Glutamatergic neuron (in vitro differentiated cells): ENCODE data around the gene PNCK. TPM values are rescaled to one million over a fixed set of nuclear protein-coding genes. Genes with fewer than 3 reads are reported as not detected.
"Not testable (repeated sequence)": the region's sequence is repeated elsewhere in the genome, so short reads cannot be mapped to it uniquely, and the experiment has no call there.

Source experiments
- DNase-seq: peaks from one replicate; pipeline ENCODE4 v3.0.0; 2022
- H3K27ac Mint-ChIP-seq: one replicate; pipeline ENCODE4 v1.8.0; 2020; ENCODE audit warnings: mild to moderate bottlenecking, mixed read lengths, inconsistent platforms; ENCODE audit not compliant: unreplicated experiment
- H3K27me3 Mint-ChIP-seq: one replicate; pipeline ENCODE4 v1.8.0; 2020; ENCODE audit warnings: mild to moderate bottlenecking, moderate library complexity, mixed read lengths, inconsistent platforms; ENCODE audit not compliant: unreplicated experiment
- H3K36me3 Mint-ChIP-seq: one replicate; pipeline ENCODE4 v1.8.0; 2020; ENCODE audit warnings: mild to moderate bottlenecking, mixed read lengths, inconsistent platforms; ENCODE audit not compliant: unreplicated experiment
- H3K4me1 Mint-ChIP-seq: one replicate; pipeline ENCODE4 v1.8.0; 2020; ENCODE audit warnings: mild to moderate bottlenecking, low read depth, mixed read lengths, inconsistent platforms; ENCODE audit not compliant: unreplicated experiment
- H3K4me3 Mint-ChIP-seq: one replicate; pipeline ENCODE4 v1.8.0; 2020; ENCODE audit warnings: mild to moderate bottlenecking, mixed read lengths, inconsistent platforms; ENCODE audit not compliant: unreplicated experiment
- H3K9me3 Mint-ChIP-seq: one replicate; pipeline ENCODE4 v1.8.0; 2020; ENCODE audit warnings: mild to moderate bottlenecking, moderate library complexity, mixed read lengths, inconsistent platforms; ENCODE audit not compliant: unreplicated experiment
- total RNA-seq: library from RNA; stranded (reverse); fragmentation: NEBNext Ultra II Directional; extraction: Animal tissue kit (Norgen Biotek cat#: 25700); gene quantifications from one replicate; pipeline ENCODE4 v1.2.1, GENCODE V29; 2021; ENCODE audit not compliant: unreplicated experiment
- TF ChIP-seq, protein P1 (sequence below): fragments of 200-600 bp; sonication (generic); IDR thresholded peaks from one replicate; pipeline ENCODE4 v1.5.0; 2021; ENCODE audit not compliant: partially characterized antibody, unreplicated experiment

The PNCK gene
- total RNA-seq, 1 donor from 2014 or later = 4.3 TPM

DNA sequence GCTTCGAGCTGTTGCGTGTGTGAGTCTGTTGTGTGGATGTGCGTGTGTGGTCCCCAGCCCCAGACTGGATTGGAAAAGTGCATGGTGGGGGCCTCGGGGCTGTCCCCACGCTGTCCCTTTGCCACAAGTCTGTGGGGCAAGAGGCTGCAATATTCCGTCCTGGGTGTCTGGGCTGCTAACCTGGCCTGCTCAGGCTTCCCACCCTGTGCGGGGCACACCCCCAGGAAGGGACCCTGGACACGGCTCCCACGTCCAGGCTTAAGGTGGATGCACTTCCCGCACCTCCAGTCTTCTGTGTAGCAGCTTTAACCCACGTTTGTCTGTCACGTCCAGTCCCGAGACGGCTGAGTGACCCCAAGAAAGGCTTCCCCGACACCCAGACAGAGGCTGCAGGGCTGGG is 22.5 kb upstream of the PNCK start:
- Mint-ChIP-seq H3K4me3 (no peak overlapping the region), H3K36me3 (no peaks in the 10 kb centered on the region), H3K27me3 (peaks cover 2% of the 10 kb centered on the region), H3K9me3 (peaks cover 3% of the 10 kb centered on the region), H3K27ac (no peak overlapping the region), H3K4me1 (no peaks in the 10 kb centered on the region)
- TF ChIP-seq, protein P1, sequence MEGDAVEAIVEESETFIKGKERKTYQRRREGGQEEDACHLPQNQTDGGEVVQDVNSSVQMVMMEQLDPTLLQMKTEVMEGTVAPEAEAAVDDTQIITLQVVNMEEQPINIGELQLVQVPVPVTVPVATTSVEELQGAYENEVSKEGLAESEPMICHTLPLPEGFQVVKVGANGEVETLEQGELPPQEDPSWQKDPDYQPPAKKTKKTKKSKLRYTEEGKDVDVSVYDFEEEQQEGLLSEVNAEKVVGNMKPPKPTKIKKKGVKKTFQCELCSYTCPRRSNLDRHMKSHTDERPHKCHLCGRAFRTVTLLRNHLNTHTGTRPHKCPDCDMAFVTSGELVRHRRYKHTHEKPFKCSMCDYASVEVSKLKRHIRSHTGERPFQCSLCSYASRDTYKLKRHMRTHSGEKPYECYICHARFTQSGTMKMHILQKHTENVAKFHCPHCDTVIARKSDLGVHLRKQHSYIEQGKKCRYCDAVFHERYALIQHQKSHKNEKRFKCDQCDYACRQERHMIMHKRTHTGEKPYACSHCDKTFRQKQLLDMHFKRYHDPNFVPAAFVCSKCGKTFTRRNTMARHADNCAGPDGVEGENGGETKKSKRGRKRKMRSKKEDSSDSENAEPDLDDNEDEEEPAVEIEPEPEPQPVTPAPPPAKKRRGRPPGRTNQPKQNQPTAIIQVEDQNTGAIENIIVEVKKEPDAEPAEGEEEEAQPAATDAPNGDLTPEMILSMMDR = no peak
- DNase-seq = no peak

DNA sequence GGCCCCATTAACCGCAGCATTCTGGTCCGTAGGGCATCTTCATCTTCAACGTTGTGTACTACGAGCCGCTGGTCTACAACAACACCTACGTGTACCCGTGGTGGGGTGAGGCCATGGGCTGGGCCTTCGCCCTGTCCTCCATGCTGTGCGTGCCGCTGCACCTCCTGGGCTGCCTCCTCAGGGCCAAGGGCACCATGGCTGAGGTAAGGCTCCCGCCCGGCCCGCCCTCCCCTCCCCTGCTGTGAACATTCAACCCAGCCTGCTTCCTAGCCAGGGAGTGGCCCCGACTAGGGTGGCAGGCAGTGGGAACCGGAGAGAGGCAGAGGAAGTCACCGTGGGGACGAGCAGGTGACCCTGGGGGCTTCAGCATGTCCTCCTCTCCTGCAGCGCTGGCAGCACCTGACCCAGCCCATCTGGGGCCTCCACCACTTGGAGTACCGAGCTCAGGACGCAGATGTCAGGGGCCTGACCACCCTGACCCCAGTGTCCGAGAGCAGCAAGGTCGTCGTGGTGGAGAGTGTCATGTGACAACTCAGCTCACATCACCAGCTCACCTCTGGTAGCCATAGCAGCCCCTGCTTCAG is 21.2 kb upstream of the PNCK start:
- no peaks in the 10 kb centered on the region for H3K36me3 Mint-ChIP-seq
- H3K4me3 Mint-ChIP-seq = no peak overlapping the region
- TF ChIP-seq, protein P1 = no peak
- H3K27ac Mint-ChIP-seq = no peak overlapping the region
- H3K27me3 Mint-ChIP-seq = peaks cover 2% of the 10 kb centered on the region
- DNase-seq = no peak
- H3K9me3 Mint-ChIP-seq = peaks cover 3% of the 10 kb centered on the region
- no peaks in the 10 kb centered on the region for H3K4me1 Mint-ChIP-seq

DNA sequence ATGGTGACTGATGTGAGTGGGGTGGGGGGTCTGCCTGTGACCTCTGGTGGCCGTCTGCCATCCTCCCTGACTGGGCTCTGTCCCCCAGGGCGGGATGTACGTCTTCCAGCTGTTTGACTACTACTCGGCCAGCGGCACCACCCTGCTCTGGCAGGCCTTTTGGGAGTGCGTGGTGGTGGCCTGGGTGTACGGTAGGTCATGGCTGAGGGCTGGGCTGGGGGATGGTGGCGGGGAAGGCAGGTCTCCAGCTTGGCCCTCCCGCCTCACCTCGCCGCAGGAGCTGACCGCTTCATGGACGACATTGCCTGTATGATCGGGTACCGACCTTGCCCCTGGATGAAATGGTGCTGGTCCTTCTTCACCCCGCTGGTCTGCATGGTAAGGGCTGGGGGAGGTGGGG is 20.6 kb upstream of the PNCK start:
- H3K4me3 Mint-ChIP-seq, H3K4me1 Mint-ChIP-seq, DNase-seq, H3K9me3 Mint-ChIP-seq, H3K36me3 Mint-ChIP-seq, H3K27me3 Mint-ChIP-seq, H3K27ac Mint-ChIP-seq: not testable (repeated sequence)

DNA sequence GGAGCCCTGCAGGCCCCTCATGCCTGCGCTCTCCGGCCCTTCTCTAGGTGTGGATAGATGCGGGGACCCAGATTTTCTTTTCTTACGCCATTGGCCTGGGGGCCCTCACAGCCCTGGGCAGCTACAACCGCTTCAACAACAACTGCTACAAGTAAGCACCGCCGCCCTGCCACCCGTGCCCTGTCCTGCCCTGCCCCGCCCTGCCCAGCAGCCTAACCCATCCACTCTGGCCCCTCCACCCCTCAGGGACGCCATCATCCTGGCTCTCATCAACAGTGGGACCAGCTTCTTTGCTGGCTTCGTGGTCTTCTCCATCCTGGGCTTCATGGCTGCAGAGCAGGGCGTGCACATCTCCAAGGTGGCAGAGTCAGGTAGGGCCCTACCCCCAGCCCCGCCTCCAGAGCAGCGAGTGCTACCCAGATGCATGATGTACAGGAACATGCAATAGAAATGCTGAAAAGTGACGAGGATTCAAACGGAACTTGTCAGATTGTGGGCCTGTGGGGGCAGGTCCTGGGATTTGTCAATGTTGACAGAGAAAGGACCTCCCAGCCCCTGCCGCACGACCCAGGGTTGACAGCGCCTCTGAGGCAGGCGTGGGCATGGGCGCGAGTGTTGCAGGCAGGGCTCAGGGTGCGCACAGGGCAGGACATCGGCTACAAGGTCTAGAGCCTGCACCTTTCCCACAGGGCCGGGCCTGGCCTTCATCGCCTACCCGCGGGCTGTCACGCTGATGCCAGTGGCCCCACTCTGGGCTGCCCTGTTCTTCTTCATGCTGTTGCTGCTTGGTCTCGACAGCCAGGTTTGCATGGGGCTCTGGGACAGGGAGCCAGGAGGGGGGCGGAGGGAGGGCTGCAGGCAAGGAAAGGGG is 19.8 kb upstream of the PNCK start:
- no peak for DNase-seq
- Mint-ChIP-seq H3K36me3 (no peaks in the 10 kb centered on the region), H3K27me3 (peaks cover under 1% of the 10 kb centered on the region), H3K4me3 (no peak overlapping the region), H3K27ac (no peak overlapping the region), H3K9me3 (peaks cover 3% of the 10 kb centered on the region), H3K4me1 (no peaks in the 10 kb centered on the region)
- TF ChIP-seq, protein P1 = no peak

DNA sequence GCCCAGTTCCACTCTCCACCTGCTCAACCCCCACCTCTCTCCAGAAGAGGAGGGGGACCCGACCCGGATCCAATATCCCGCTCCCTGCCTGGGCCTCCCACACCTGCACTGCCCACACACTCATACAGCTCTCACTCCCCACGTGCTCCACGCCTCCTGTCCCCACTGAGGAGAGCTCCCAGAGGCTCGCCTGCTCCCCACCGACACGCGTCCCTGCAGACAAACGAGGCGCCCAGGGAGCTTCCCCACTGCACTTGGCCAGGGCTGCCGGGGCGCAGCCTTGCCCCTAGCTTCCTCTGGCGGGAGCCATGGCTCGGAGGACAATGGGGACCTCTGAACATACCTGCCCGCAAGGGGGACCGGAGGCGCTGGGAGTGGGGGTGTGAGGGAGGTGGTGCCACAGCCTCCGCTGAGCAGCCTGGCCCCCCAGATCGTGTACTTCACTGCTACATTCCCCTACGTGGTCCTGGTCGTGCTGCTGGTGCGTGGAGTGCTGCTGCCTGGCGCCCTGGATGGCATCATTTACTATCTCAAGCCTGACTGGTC is 19.1 kb upstream of the PNCK start:
- no peaks in the 10 kb centered on the region for H3K27me3 Mint-ChIP-seq
- no peak overlapping the region for H3K27ac Mint-ChIP-seq
- peaks cover 3% of the 10 kb centered on the region for H3K9me3 Mint-ChIP-seq
- H3K4me1 Mint-ChIP-seq = no peaks in the 10 kb centered on the region
- TF ChIP-seq, protein P1 = no peak
- no peak overlapping the region for H3K4me3 Mint-ChIP-seq
- no peaks in the 10 kb centered on the region for H3K36me3 Mint-ChIP-seq
- no peak for DNase-seq
